Spleen (tissue), 7 donors: ENCODE results near the gene VCX3A.

Experiments used
- CTCF ChIP-seq, 11 experiments: fragments of 200-600 bp in 7 of 11; fragments of 450-650 bp in 4 of 11; sonication (generic) in 4 of 11; IDR thresholded peaks in 8 of 11; conservative IDR thresholded peaks in 3 of 11; 1 replicate in 7 of 11; 2 replicates in 4 of 11; pipeline versions ENCODE4 v1.4.0 to v1.8.0; 2016 to 2021; ENCODE audit warnings: antibody characterized with exemption in 11 of 11, inconsistent platforms in 4 of 11, mild to moderate bottlenecking in 1 of 11
- POLR2AphosphoS5 ChIP-seq, 3 donors: sonication (generic); formaldehyde crosslinking; IDR thresholded peaks; one replicate each; pipeline ENCODE4 v1.5.1; 2017; ENCODE audit warnings: antibody characterized with exemption in 3 of 3
- donor health status: DM: no; HTN: no; CAD: no; lungs with moderate emphysema.
- donor health status: DM: no; HTN: no; CAD: no.
- donor health status: DM: no; HTN: no; CAD: no.

- TF ChIP-seq CTCF (IDR thresholded peaks at IDR 0.05 in 8 of 11, conservative IDR thresholded peaks at IDR 0.05 in 3 of 11) (no peak), POLR2AphosphoS5 (IDR thresholded peaks at IDR 0.05) (no peak)
These were observed 10.8 kb upstream of the VCX3A start for GRCh38 chrX:6545712-6546111.
